GM12872 (cell line): ENCODE results near the gene ENPP7.

ENCODE experiments used
- CTCF ChIP-seq: IDR thresholded peaks from 3 replicates; pipeline ENCODE4 v1.5.1; 2011; ENCODE audit warnings: low read depth, mild to moderate bottlenecking, low read length, moderate library complexity; ENCODE audit not compliant: insufficient read depth

The ENPP7 gene

GRCh38 chr17:79715943-79716797 is 14.6 kb upstream of the ENPP7 start:
- no peak for TF ChIP-seq CTCF

- no peak for TF ChIP-seq CTCF
These were observed 9.9 kb upstream of the ENPP7 start for GRCh38 chr17:79720705-79721292.

- 0 out of 3 replicates have a peak, but pooled peaks have one; percentile 35 for TF ChIP-seq CTCF
These were observed 8.6 kb upstream of the ENPP7 start for GRCh38 chr17:79721993-79722671.

GRCh38 chr17:79722787-79723186 is 8.0 kb upstream of the ENPP7 start:
- no peak for TF ChIP-seq CTCF

- TF ChIP-seq CTCF: no peak
These were observed 2.4 kb upstream of the ENPP7 start for GRCh38 chr17:79728169-79728907.

GRCh38 chr17:79728908-79729471 is 1.8 kb upstream of the ENPP7 start:
- TF ChIP-seq CTCF: no peak
